GM18526 (cell line): ENCODE results near the gene CDH4.

ENCODE experiments used
- POLR2A ChIP-seq: IDR thresholded peaks from 3 replicates; pipeline ENCODE4 v1.6.1; 2011; ENCODE audit not compliant: insufficient read length; ENCODE audit errors: extremely low read depth

CDH4 gene

DNA sequence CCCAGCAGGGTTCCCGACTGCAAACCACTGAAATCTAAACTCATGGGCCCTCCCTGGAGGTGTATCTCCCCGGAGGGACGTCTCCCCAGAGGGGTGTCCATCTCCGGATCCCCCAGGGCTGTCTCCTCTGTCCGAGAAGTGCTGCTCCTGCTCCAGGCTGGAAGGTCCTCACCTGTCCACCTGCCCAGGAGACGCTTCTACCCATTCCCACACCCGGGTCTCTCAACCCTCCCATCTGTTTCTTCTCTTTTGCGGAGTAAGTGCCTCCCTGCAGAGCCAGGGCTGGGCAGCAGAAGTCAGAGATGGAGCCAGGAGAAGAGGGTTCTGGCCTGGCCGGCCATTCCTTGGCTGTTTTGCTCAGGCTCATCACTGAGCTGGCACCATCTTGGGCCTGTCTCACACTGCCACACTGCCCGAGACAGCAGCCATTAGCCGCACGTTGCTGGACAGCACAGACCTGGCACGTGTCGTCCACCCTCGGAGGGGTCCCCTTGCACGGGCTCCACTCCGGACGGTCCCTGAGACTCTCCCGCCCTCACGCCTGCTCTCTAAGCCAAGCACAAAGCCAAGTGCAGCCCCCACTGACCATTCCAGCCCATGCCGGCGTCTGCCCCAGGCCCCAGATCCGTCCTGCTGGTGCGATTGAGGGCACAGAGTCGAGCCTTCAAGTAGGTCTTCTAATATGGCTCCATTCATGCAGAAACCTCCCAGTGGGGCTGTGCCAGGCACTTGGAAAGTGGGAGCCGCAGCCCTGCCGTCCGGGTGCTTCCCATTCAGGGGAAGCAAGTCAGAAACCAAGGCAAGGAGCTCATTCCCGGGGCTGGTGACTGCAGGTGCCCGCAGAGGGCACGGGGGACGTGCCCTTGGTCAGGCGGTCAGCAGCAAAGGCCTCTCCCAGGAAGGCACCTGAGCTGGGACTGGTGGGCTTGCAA is 445.9 kb downstream of the CDH4 start:
- no peak for TF ChIP-seq POLR2A

DNA sequence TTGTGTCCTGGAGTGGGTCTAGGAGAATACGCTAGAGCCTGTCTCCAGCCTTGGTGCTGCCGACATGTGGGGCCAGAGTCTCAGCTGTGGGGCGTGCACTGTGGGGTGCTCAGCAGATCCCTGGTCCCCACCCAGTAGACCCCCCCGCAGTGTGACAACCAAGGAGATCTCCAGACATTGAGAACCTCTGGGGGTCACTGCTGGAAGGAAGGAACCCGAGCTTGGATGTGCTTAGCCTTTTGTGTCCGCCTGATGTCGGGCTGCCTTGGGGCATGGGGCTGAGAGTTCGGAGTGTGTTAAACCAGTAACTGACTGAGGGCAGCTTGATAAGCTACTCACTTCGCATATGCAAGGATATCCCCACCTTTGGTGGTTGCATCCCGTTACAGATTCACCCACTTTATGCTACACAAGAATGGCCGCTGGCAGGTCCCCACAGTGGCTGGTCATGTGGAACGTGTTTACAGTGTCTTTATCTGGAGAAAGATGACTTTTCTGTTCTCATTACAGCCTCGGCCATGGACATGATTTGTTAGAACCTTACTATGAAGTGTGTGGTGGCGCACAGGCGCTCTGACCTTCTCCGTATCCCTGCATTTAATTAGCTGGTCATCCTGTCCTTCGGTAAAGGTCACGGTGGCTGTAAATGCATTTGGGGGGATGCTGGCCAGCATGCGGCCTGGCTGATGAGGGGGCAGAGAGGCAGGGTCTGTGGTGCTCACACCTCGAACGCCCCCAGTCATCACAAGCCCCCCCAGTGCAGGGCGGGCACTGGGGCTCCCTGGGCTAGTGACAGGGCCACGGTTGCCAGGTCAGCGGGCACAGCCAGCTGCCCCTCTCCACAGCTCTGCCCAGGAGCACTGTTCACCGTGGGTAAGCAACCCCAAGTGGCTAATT is 446.8 kb downstream of the CDH4 start:
- no peak for TF ChIP-seq POLR2A

DNA sequence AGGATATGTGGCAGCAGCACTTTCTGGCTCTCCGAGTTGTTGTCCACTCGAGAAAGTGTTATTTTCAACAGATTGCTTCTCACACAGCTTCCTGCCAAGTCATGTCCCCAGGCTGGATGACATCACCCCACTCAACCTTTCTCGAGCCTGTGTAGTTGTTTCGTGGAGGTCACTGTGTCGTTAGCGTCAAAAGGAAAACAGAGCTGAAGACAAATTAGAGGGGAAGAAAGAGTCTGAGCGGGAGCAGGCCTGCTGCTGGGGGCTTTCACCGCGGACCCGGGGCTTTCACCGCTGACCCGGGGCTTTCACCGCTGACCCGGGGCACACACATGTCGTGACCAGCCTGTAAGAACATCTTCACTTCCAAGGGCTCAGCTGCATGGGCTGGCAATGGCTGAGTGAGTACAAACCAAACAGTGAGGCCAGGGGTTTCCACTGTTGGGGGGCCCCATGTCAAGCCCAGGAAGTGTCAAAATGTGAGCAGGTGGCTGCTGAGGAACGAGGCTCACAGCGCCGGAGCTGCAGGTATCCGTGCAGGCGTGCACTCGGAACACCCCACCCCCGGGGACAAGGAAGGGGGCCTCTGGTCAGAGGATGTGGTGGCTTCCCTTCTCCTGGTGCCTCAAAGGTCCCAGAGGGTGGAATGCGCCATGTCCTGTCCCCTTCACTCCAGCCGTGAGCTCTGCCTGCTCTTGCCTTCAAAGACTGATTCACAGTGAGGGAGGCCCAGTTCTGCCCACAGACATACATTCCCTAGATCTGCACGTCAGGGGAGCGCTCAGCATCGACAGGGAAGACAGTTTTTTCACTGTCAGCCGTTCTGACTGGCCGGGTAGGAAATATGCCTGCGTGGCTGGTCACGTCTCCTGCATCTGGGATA is 447.7 kb downstream of the CDH4 start:
- no peak for TF ChIP-seq POLR2A

DNA sequence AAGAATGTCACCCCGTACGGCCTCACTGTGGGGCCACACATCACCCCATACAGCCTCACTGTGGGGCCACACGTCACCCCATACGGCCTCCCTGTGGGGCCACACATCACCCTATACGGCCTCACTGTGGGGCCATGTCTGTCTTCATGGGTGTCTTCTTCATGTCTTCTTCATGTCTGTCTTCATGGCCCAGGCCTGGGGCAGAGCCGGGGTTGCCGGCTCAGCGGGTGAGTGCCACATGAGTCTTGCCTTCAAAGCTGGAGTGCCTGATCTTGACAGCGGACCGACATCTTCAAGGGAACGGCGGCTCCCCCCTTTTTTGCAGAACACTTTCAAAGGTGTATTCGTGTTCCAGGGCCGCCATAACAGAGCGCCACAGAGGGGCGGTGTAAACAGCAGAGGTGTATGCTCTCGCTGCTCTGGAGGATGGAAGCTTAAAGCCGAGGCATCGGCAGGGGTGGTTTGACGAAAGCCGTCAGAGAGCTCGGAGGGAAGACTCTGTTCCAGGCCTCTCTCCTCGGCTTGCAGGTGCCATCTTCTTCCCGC is 448.6 kb downstream of the CDH4 start:
- no peak for TF ChIP-seq POLR2A

DNA sequence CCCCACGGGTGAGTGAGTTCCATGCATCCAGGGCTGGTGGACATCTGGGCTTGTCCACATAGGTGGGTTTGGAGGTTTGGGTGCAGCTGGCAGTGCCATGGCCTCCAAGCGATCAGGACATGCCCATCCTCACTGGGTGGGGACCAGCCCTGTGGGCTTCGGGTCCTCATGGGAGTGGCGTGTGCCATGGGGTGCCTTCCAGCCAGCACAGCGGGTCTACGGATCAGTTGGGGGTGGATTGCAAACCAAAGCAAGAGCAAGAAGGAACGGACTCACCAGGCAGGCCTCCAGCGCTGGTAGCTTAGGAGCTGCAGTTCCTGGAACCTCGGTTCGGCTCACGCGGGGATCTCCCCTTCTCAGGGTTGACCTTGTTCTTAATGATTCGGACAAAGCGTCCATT is 449.3 kb downstream of the CDH4 start:
- TF ChIP-seq POLR2A, result no peak

DNA sequence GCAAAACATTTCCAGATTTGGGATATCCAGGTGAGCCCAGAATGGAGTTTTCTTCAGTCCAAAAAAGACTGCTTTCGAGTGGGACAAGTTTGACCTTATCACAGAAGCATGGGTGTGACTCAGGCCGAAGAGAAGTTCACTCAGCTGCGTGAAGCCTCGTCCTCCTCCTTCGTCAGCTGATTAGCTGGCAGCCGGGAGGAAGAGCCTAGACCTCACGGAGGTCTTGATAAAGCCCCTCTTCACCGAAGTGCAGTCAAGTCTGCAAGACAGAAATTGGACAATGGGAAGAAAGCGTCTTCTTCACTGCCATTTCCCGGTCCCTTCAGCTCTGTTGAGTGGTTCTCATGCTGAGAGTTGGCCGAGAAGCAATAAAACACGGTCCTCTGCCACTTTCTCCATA is 449.7 kb downstream of the CDH4 start:
- no peak for TF ChIP-seq POLR2A

DNA sequence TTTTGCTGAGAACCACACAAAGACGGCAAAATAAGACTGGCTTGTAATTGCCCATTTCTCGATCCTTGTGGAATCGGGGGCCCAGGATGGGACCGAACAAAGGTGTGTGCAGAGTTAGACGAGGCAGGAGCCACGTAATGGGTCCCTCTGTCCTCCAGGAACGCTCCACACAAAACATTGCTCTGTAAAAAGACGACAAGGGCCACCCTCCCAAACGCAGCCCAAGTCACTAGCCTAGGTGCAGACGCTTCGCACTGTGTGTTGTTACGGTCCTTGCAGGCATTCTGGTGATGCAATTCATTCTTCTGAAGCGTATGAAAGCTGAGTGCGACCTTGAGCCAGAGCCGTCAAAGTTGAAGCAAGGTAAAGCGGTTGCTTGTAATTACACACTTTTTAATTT is 450.2 kb downstream of the CDH4 start:
- TF ChIP-seq POLR2A, result no peak

DNA sequence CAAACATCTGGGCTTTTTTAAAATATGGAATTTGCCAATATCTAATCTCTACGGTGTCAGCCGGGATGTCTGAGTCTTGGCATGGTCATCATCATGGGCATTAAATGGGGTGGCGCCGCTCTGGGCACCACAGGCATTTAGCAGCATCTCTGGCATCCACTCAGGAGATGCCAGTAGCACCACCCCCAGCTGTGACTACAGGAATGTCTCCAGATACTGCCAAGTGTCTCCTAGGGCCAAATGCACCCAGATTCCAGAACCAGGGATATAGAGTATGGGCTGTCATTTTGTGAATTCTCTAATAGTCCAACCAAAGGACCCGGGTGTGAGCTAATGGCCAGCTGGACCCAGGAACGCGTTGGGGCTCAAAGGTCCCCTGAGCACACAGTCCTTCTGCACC is 452.6 kb downstream of the CDH4 start:
- no peak for TF ChIP-seq POLR2A

DNA sequence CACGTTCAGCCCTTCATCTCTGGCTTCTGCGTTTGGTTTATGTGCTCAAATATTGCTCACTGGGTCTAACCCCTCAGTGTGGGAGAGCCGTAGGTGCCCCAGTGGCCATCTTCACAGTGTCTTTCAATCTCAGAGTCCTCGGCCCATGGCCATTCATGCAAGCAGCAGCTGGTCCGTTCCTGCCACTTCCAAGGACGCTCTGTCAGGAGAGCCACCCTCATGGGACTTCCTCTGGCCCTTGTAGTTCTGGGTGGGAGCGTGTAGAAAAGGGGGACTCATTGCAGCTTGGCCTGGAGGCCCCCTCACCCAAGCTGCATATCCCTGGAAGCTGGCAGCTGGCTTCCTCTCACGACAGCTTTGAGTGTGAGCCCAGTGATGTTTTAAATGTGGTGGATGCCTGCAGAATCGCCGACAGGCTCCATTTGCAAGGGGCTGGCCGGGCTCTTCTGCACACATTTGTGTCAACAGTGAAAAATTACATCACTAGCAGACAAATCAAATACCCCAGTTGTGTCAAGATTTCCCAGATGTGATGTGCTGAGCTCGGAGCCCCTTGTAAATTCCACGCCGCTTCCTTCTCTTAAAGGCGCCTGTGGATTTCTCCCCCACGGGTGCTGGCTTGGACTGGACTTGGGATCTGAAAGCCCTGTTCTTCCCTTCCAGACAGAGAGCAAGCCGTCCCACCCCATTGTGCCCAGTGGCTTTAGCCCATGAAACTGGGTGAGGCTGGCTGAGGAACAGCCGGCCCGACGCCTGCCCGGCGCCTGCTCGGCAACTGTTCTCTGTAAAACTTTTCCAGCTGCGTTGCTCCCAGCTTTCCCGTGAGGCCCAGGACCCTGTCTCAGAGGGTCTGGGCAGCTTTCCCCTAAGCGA is 453.6 kb downstream of the CDH4 start:
- no peak for TF ChIP-seq POLR2A

DNA sequence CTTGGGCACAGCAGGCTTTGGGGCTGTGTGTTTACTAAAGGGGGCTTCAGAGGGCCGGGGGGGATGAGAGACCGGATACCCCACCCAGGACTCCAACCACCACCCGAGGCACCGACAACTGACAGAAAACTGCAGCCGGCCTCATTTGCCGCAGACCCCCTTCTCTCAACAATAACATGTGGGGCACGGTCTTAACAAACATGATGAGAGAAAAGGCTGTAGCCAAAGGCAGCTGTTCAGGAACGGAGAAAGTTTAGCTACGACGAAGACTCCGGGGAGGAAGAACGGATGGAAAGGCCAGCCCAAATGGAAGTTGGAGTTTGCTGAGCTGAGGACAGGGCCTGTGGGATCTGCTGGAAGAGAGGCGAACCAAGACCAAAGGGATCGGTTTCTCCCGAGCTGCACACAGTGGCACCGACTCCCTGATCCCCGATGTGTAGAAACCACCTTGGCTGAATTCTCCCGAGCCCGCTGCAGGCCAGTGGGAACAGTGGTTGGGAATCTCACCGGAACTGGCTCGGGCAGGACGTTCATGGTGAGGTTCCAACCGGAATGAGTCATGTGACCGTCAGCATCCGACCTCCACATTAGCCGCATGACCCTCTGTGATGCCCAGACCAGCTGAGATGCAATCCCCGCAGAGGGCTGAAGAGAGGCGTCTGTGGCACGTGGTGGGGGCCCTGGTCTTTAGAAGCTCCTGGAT is 454.3 kb downstream of the CDH4 start:
- no peak for TF ChIP-seq POLR2A

DNA sequence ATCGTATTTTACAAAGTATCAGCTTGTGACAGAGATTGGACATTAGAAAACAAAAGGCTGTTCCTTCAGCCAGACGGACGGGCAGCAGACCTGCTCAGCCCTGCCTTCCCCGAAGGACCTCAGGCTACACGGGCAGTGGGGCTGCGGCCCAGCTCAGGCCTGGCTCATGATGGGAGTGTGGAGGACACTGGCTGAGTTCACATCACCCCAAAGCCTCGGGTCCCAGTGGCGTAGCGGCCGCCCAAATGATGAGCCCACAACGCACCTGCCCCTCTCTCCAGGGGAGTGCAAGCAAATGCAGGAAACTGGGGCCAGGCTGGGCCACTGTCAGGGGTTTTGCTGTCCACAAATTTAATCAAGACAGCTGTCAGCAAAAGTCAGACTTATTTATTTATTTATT is 456.8 kb downstream of the CDH4 start:
- no peak for TF ChIP-seq POLR2A

DNA sequence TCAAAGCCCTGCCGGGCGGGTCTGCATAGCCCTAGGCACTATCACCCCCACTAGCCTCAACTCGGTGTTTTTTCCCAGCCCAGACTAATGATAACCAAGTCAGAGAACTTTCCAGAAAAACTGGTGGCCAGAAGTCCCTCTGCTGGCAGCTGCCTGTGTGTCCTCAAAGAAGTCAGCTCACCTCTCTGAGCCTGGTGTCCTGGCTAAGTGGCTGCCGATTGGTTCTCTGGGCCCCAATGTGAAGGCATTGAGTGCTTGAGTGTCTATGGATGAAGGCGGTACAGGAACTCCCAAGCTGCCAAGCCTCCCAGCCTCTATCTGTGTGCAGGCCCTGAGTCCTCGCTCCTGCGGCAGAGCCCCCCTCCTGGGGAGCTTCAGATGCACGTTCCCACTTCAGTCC is 458.0 kb downstream of the CDH4 start:
- no peak for TF ChIP-seq POLR2A

DNA sequence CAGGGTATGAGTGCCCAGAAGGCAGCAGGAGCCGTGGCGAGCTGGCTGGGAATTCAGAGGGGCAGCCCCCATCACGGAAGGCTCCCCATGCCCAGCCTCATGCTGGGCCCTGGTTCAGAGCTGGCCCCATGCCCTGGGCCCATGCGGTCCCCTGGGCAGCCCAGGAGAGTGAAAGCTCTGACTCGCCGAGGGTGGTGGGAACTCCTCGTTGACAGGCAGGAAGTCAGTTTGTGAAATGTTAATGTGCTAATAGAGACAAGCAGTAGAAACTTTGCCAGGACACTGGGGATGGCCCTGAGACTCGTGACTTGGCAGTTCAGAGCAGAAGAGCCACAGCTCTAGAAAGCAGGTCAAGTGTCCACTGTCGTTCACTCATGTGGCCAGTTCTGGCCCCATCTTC is 460.6 kb downstream of the CDH4 start:
- no peak for TF ChIP-seq POLR2A
